HepG2 (cell line): ENCODE results near the gene ZNF467. TPM values are rescaled to one million over a fixed set of nuclear protein-coding genes. Genes with fewer than 3 reads are reported as not detected.
A peak's percentile ranks its signal among the peaks of the same experiment; 100 is the strongest.

ENCODE experiments used
- ATAC-seq: fragments of 200-7000 bp; cut with Tn5 transposase; 3 replicates; pipeline ENCODE4 v1.9.1; 2020; ENCODE audit warnings: mild to moderate bottlenecking, moderate library complexity
- BruUV-seq: library from RNA; stranded (reverse); fragments of 400-500 nt; replicated peaks from 2 replicates; lab custom pipeline; 2021; lab: Mats Ljungman, UMichigan
- CTCF ChIA-PET: fragments of 300-600 bp; formaldehyde crosslinking; extraction: SDS; loops from one replicate; lab custom pipeline; 2021; ENCODE audit warnings: low total read pairs, inconsistent platforms, low intra/inter-chr PET ratio; lab: Yijun Ruan, JAX
- POLR2A ChIA-PET: fragments of 350-600 bp; sonication (Branson Sonifier 250); formaldehyde crosslinking; loops from one replicate; lab custom pipeline; 2020; ENCODE audit warnings: antibody characterized with exemption, inconsistent platforms; lab: Yijun Ruan, JAX
- DNase-seq: peaks from one replicate; pipeline ENCODE4 v3.0.0-alpha.2; 2015; ENCODE audit warnings: low spot score
- FAIRE-seq: peaks from 3 replicates; lab custom pipeline; 2011; peaks lifted over from hg19 to GRCh38; lab: Jason Lieb, UNC
- H2AFZ ChIP-seq: one replicate; pipeline ENCODE4 v1.6.1; 2011; ENCODE audit warnings: low read length, inconsistent platforms
- H3K27ac ChIP-seq: fragments of 300-600 bp; 3 replicates; pipeline ENCODE4 v1.8.0; 2011; ENCODE audit warnings: mixed run types, mild to moderate bottlenecking, mixed read lengths, low read length, inconsistent platforms; ENCODE audit not compliant: insufficient read depth; ENCODE audit errors: extremely low read length
- H3K27me3 ChIP-seq, 2 experiments: fragments of 200-600 bp in 1 of 2; 2 replicates in 1 of 2; 3 replicates in 1 of 2; pipeline versions ENCODE4 v1.6.0 to v1.8.0; 2011; ENCODE audit warnings: low read length in 2 of 2, mild to moderate bottlenecking in 2 of 2, moderate library complexity in 2 of 2, inconsistent platforms in 1 of 2; ENCODE audit not compliant: insufficient read depth in 2 of 2, control insufficient read depth in 1 of 2
- H3K36me3 ChIP-seq, 2 experiments: fragments of 200-600 bp in 1 of 2; replicated peaks in 1 of 2; 2 replicates in 1 of 2; 3 replicates in 1 of 2; pipeline versions ENCODE4 v1.5.1 to v1.8.0; 2011; ENCODE audit warnings: low read length in 2 of 2, inconsistent platforms in 1 of 2; ENCODE audit not compliant: insufficient read depth in 2 of 2, control insufficient read depth in 1 of 2
- H3K4me1 ChIP-seq: 2 replicates; pipeline ENCODE4 v1.5.1; 2012; ENCODE audit warnings: low read length, inconsistent platforms; ENCODE audit not compliant: insufficient read depth
- H3K4me2 ChIP-seq: 2 replicates; pipeline ENCODE4 v1.6.0; 2011; ENCODE audit warnings: low read depth, low read length, inconsistent platforms
- H3K4me3 ChIP-seq, 3 experiments: fragments of 200-600 bp in 1 of 3; sonication (generic), shearing (Covaris generic) in 1 of 3; replicated peaks in 1 of 3; 2 replicates each; pipeline ENCODE4 v1.5.1; 2011 to 2016; ENCODE audit warnings: low read length in 3 of 3, inconsistent platforms in 2 of 3, low read depth in 2 of 3, mild to moderate bottlenecking in 2 of 3, control low read depth in 1 of 3, mixed read lengths in 1 of 3; ENCODE audit not compliant: insufficient read depth in 1 of 3
- H3K79me2 ChIP-seq: one replicate; pipeline ENCODE4 v1.6.1; 2011; ENCODE audit warnings: low read length, inconsistent platforms; ENCODE audit not compliant: insufficient read depth
- H3K9ac ChIP-seq: 2 replicates; pipeline ENCODE4 v1.6.0; 2011; ENCODE audit warnings: mild to moderate bottlenecking, low read depth, low read length, inconsistent platforms; ENCODE audit not compliant: insufficient read depth
- H3K9me3 ChIP-seq: 2 replicates; pipeline ENCODE4 v1.5.1; 2012; ENCODE audit warnings: mild to moderate bottlenecking, low read length
- H4K20me1 ChIP-seq: 2 replicates; pipeline ENCODE4 v1.6.0; 2011; ENCODE audit warnings: inconsistent platforms, mild to moderate bottlenecking, low read length, moderate library complexity; ENCODE audit not compliant: insufficient read depth
- BATF2 ChIP-seq: sonication (generic); formaldehyde crosslinking; IDR thresholded peaks from 2 replicates; pipeline ENCODE4 v1.8.0; 2022; ENCODE audit warnings: mild to moderate bottlenecking, missing genetic modification reagents, moderate library complexity
- HOXD1 ChIP-seq: sonication (generic); formaldehyde crosslinking; IDR thresholded peaks from 2 replicates; pipeline ENCODE4 v1.5.0; 2020; ENCODE audit warnings: missing genetic modification reagents
- ISL2 ChIP-seq: sonication (generic); formaldehyde crosslinking; IDR thresholded peaks from 2 replicates; pipeline ENCODE4 v1.5.0; 2020; ENCODE audit warnings: missing genetic modification reagents
- RFX5 ChIP-seq: IDR thresholded peaks from 2 replicates; pipeline ENCODE4 v1.6.1; 2011; ENCODE audit warnings: low read depth, low read length, improper control_type of control experiment
- RORA ChIP-seq: sonication (generic); formaldehyde crosslinking; IDR thresholded peaks from 2 replicates; pipeline ENCODE4 v1.5.0; 2020; ENCODE audit warnings: mild to moderate bottlenecking, missing genetic modification reagents, moderate library complexity
- SUZ12 ChIP-seq: fragments of 150-350 bp; IDR thresholded peaks from 2 replicates; pipeline ENCODE4 v1.6.1; 2014; ENCODE audit warnings: low read depth, low read length
- WIZ ChIP-seq: sonication (generic); formaldehyde crosslinking; IDR thresholded peaks from 2 replicates; pipeline ENCODE4 v1.5.1; 2020; ENCODE audit warnings: mild to moderate bottlenecking, missing genetic modification reagents
- ZMYM2 ChIP-seq: sonication (generic); formaldehyde crosslinking; IDR thresholded peaks from 2 replicates; pipeline ENCODE4 v1.8.0; 2022; ENCODE audit warnings: mild to moderate bottlenecking, missing genetic modification reagents
- ZNF33B ChIP-seq: sonication (generic); formaldehyde crosslinking; IDR thresholded peaks from 2 replicates; pipeline ENCODE4 v1.5.1; 2020; ENCODE audit warnings: mild to moderate bottlenecking, missing genetic modification reagents
- ZNF746 ChIP-seq: sonication (generic); formaldehyde crosslinking; IDR thresholded peaks from 2 replicates; pipeline ENCODE4 v1.8.0; 2022; ENCODE audit warnings: mild to moderate bottlenecking, missing genetic modification reagents
- WGBS: methylation state at CpG from one replicate; pipeline ENCODE4 v1.1.6; 2017; ENCODE audit warnings: low lambda C conversion rate; 5-methylcytosine and 5-hydroxymethylcytosine counted together
- in situ Hi-C: cut with HindIII; loops from 2 replicates; pipeline ENCODE4 v1.10.0; 2017; ENCODE audit warnings: low pct_unique_long_range_greater_than_20kb; ENCODE audit not compliant: extremely low pct_ligation_motif_present
- intact Hi-C: fragments of 100-400 bp; cut with micrococcal nuclease; formaldehyde crosslinking; loops from one replicate; pipeline ENCODE4 v1.10.0; 2022; ENCODE audit not compliant: unreplicated experiment
- polyA plus RNA-seq, 8 experiments: library from polyadenylated mRNA; depleted of rRNA in 3 of 8; stranded (reverse) in 7 of 8; unstranded in 1 of 8; fragments of >200 nt; fragmentation: Illumina TruSeq in 4 of 8; extraction: Trizol in 4 of 8; gene quantifications; 2 replicates each; pipeline versions ENCODE4 v1.2.1 to v1.2.3, GENCODE V29; 2011 to 2016; ENCODE audit warnings: low read depth in 4 of 8, missing spikeins in 1 of 8, mixed read lengths in 1 of 8; ENCODE audit not compliant: insufficient read depth in 1 of 8
- total RNA-seq, 5 experiments: library from RNA; depleted of rRNA; stranded (reverse); fragments of >200 nt; fragmentation: Illumina TruSeq; extraction: Trizol; gene quantifications; 2 replicates each; pipeline ENCODE4 v1.2.3, GENCODE V29; 2016; ENCODE audit warnings: low read depth in 1 of 5

Gene ZNF467
- total and polyA plus RNA-seq, 2 of the 13 experiments (the other 11 are each of a cell fraction or from before 2014, with no cell fraction given), result 0.03 TPM; not detected in 1

- CTCF ChIA-PET, result no interaction called here
- Histone ChIP-seq H3K27me3 (peaks cover 0 to 1% of the 10 kb centered on the region in 2 experiments; a peak in 2 of 5 replicates), H3K4me2 (peak overlapping the region; percentile 7; the same call in 1 of the 2 replicates), H3K27ac (no peak overlapping the region), H2AFZ (no peak overlapping the region), H3K9ac (no peak overlapping the region), H3K36me3 (no peaks in the 10 kb centered on the region), H4K20me1 (no peaks in the 10 kb centered on the region), H3K9me3 (no peaks in the 10 kb centered on the region)
- no peak for DNase-seq
- no peak for FAIRE-seq
- no peak for TF ChIP-seq ZMYM2 (CRISPR knock-in tag)
- TF ChIP-seq HOXD1 (CRISPR knock-in tag), result no peak
- TF ChIP-seq ZNF33B (CRISPR knock-in tag), result no peak
- no peak for TF ChIP-seq SUZ12
- TF ChIP-seq BATF2, result no peak
- TF ChIP-seq WIZ, result no peak
- no peak for TF ChIP-seq ISL2 (CRISPR knock-in tag)
- TF ChIP-seq ZNF746, result no peak
- TF ChIP-seq RORA (CRISPR knock-in tag), result no peak
- TF ChIP-seq RFX5, result no peak
- TF ChIP-seq, all 625 proteins: peak for 0
- 96% methylated on average over 4 of the region's 12 CpGs for WGBS
- ATAC-seq, result no peak
- Histone ChIP-seq H3K4me1 (peaks cover 19% of the 10 kb centered on the region), H3K4me3 (no peak overlapping the region), H3K79me2 (no peaks in the 10 kb centered on the region)
- in situ Hi-C loops, result no loop called here
- intact Hi-C loops, result no loop called here
- BruUV-seq, result no TSS peak
- POLR2A ChIA-PET, result no interaction called here
Observed at GRCh38 chr7:149815121-149815520, 41.7 kb upstream of the ZNF467 start.
